ENCODE measurements around the gene DUSP11.
"Not testable (repeated sequence)": the region's sequence is repeated elsewhere in the genome, so short reads cannot be mapped to it uniquely, and the experiment has no call there.

The DUSP11 gene

DNA sequence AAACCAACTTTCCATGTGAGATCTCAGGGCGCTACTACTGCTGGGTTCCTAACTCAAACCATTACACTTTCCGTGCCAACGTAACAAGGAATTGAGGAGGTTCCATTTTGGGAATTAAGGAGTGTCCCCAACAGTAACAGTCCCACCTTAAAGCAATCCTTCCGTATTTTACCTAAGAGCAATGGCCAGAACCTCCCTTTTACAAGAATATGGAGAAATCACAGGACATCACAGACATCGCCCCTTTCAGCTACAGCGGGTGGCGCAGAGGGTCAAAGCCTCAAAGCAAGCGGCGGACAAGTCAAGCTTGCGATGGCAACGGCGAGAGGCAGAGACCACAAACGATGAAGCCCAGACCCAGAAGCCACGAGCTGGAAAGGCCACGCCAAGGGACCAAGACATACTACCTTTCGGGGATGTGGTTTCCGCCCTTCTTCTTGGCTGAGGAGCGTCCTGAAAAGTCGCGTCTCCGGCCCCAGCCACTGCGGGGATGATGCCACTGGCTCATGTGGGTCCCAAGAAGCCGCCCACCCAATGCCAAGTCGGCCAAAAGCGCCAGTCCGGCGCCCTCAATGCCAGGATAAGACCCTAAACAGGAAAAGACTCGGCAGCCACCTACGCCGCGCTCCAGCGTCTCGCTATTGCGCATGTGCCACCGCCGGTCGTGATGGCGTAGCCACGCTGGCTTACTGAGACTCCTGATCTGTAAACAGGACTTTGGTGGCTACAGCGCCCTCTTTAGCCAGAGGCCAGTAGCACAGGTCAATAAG, at the start of gene DUSP11:
DUSP11 (minus strand) TSS at position 637 of the 770 bp plus-strand sequence; CDS start at position 508, 129 bp downstream.
- peak; percentile 93 to 98 (median 97) for DNase-seq (ENCODE audit: low read depth in 3 of 3)

GRCh38 chr2:73828818-73829570, 49.1 kb upstream of the DUSP11 start, which contains the start of gene STAMBP:
Gene STAMBP, plus strand, starts transcription at chr2:73828961. Its CDS starts 1,896 bp downstream, at chr2:73830857.
- peak; percentile 81 to 92 (median 81) for DNase-seq (ENCODE audit: low read depth in 3 of 3)

DNA sequence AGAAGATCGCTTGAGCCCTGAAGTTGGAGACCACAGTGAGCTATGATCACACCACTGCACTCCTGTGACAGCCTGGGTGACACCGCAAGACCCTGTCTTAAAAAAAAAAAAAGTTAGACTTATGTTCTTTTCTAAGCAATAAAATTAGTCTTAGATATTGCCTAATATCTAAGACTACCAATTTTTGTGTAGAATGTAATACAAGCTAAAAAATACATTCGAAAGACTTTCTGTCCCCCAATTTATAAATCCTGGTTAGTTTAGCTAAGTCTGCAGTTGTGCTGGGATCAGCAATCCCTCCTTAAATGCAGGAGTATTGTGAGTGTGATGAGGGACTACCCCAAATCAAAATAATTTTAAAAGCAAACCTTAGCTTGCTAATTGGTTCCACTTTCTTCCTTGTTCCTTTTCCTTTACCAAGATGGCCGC, 48.5 kb upstream of the DUSP11 start:
- DNase-seq (ENCODE audit: low read depth in 3 of 3): no peak

GRCh38 chr2:73827660-73828388, 47.9 kb upstream of the DUSP11 start:
- no peak for DNase-seq (ENCODE audit: low read depth in 3 of 3)

GRCh38 chr2:73827018-73827417, 47.1 kb upstream of the DUSP11 start:
- DNase-seq (ENCODE audit: low read depth in 3 of 3): no peak

GRCh38 chr2:73825408-73825807, 45.5 kb upstream of the DUSP11 start:
- DNase-seq (ENCODE audit: low read depth in 3 of 3): no peak

- peak in 1 of 3 experiments; percentile 31 for DNase-seq (ENCODE audit: low read depth in 3 of 3)
These were observed 44.1 kb upstream of the DUSP11 start for GRCh38 chr2:73823916-73824523.

DNA sequence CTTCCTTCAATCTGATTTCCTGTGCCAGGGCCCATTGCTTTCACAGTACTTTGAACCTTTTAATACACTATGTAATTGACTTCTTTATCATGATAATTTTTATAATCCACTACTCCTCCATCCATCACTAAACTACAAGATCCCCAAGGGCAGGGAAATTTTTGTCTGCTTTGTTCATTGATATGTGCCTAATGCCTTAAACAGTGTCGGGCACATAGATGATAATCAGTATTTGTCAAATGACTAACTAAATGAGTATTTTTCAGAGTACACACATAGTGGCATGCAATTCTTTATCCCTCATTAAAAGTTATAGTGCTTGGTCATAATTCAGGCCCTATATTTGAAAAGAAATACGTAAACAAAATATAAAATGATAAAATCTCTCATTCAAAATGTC, 43.5 kb upstream of the DUSP11 start:
- no peak for DNase-seq (ENCODE audit: low read depth in 3 of 3)

GRCh38 chr2:73822991-73823390, 43.1 kb upstream of the DUSP11 start:
- no peak for DNase-seq (ENCODE audit: low read depth in 3 of 3)

DNA sequence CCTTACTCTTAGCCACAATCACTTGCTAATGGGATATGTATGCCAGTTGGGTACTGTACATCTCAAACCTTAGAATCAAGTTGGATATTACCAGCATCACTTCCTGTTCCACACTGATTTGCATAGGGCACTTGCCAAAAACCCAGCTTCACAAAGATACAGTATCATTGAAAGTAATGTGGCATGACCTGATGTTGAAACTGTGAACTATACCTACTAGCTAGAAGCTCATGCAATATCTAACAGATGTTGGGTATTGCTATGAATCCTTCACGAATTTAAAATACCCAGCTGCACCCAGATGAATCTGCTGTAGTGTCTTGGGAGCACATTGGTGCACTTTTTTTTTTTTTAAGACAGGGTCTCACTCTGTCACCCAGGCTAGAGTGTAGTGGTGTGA, 42.4 kb upstream of the DUSP11 start:
- no peak for DNase-seq (ENCODE audit: low read depth in 3 of 3)

- DNase-seq (ENCODE audit: low read depth in 3 of 3): no peak
These were observed 41.8 kb upstream of the DUSP11 start for GRCh38 chr2:73821669-73822068.

- DNase-seq (ENCODE audit: low read depth in 3 of 3): peak in 1 of 3 experiments; percentile 6
These were observed 41.3 kb upstream of the DUSP11 start for GRCh38 chr2:73821227-73821626.

- no peak for DNase-seq (ENCODE audit: low read depth in 3 of 3)
These were observed 38.4 kb upstream of the DUSP11 start for GRCh38 chr2:73818296-73818695.

- no peak for DNase-seq (ENCODE audit: low read depth in 3 of 3)
These were observed 32.7 kb upstream of the DUSP11 start for GRCh38 chr2:73812635-73813034.

GRCh38 chr2:73811878-73812277, 32.0 kb upstream of the DUSP11 start:
- no peak for DNase-seq (ENCODE audit: low read depth in 3 of 3)

GRCh38 chr2:73783883-73784282, 4.0 kb upstream of the DUSP11 start, which contains the start of gene C2orf78:
Gene C2orf78, plus strand, starts transcription at chr2:73784183. Its CDS starts 127 bp downstream, at chr2:73784310.
- not testable (repeated sequence) for DNase-seq (ENCODE audit: low read depth in 3 of 3)

GRCh38 chr2:73783402-73783801, 3.5 kb upstream of the DUSP11 start:
- DNase-seq (ENCODE audit: low read depth in 3 of 3): not testable (repeated sequence)

DNA sequence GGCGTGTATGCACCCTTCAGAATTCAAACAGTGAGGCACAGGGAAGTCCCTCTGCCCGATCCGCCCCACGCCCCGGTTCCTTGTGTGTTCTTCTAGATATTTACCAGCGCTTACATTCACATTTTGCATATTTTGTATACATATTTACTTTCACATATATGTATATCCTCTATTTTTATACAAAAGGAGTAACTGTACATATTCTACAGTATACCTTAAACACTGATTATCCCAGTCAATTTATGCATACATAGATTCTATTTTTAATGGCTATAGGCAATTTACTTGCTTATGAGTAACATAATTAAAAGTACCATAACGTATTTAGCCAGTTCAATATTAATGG, 307 bp upstream of the DUSP11 start:
- no peak for DNase-seq (ENCODE audit: low read depth in 3 of 3)

- not testable (repeated sequence) for DNase-seq (ENCODE audit: low read depth in 3 of 3)
These were observed 936 bp downstream of the DUSP11 start for GRCh38 chr2:73778867-73779466.

DNA sequence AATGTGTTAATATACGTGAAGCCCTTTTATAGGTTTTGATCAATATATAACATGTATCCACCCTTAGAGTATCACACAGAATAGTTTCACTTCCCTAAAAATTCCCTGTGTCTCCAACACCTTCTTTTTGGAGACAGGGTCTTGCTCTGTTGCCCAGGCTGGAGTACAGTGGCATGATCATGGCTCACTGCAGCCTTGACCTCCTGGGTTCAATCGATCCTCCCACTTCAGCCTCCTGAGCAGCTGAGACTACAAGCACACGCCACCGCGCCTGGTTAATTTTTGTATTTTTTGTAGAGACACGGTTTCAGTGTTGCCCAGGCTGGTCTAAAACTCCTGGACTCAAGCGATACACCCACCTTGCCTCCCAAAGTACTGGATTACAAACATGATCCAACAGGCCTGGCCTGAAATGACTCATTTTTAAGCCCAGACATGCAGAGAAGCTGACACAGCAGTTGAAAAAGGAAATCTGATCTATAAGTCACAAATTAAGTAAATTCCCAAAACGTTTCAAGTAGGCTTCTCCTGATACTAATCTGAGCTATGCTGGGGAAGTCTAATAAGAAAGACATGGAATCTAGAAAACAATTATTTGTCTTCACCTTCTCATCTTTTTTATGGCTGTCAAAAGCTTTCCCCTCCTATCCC, 2.9 kb downstream of the DUSP11 start:
- DNase-seq (ENCODE audit: low read depth in 3 of 3): no peak

- no peak for DNase-seq (ENCODE audit: low read depth in 3 of 3)
These were observed 3.5 kb downstream of the DUSP11 start for GRCh38 chr2:73776381-73776780.

All from stimulated activated CD4-positive, alpha-beta T cell treated with anti-CD3 and anti-CD28 coated beads, TNF-alpha, amount 100 ng/mL, for 24 hours (primary cell).